GM18508 (cell line): ENCODE results near the gene RAB22A.
A peak's percentile ranks its signal among the peaks of the same experiment; 100 is the strongest.

Experiments
- ATAC-seq: cut with Tn5 transposase; IDR thresholded peaks from one replicate; pipeline ENCODE4 v1.9.1; 2021; ENCODE audit warnings: moderate number of reproducible peaks; ENCODE audit not compliant: insufficient read depth, unreplicated experiment

Gene RAB22A

GRCh38 chr20:58297394-58297793, 12.1 kb upstream of the RAB22A start:
- ATAC-seq: no peak

- no peak for ATAC-seq
These were observed 9.2 kb upstream of the RAB22A start for GRCh38 chr20:58300321-58300720.

- no peak for ATAC-seq
These were observed 6.0 kb upstream of the RAB22A start for GRCh38 chr20:58303547-58303946.

- no peak for ATAC-seq
These were observed 4.5 kb upstream of the RAB22A start for GRCh38 chr20:58305061-58305460.

- ATAC-seq: peak; percentile 41
These were observed 2.9 kb upstream of the RAB22A start for GRCh38 chr20:58306421-58307261.

GRCh38 chr20:58307270-58307669, 2.2 kb upstream of the RAB22A start:
- ATAC-seq: no peak

GRCh38 chr20:58308290-58308679, 1.2 kb upstream of the RAB22A start:
- ATAC-seq: no peak

GRCh38 chr20:58308680-58309527, 611 bp upstream of the RAB22A start:
- ATAC-seq: no peak

- no peak for ATAC-seq
These were observed 822 bp downstream of the RAB22A start for GRCh38 chr20:58310291-58310782.

- no peak for ATAC-seq
These were observed 3.3 kb downstream of the RAB22A start for GRCh38 chr20:58312836-58313235.

- ATAC-seq: no peak
These were observed 3.9 kb downstream of the RAB22A start for GRCh38 chr20:58313396-58313795.

GRCh38 chr20:58321205-58321604, 11.7 kb downstream of the RAB22A start:
- ATAC-seq: no peak

GRCh38 chr20:58322083-58322482, 12.6 kb downstream of the RAB22A start:
- no peak for ATAC-seq

- ATAC-seq: no peak
These were observed 16.4 kb downstream of the RAB22A start for GRCh38 chr20:58325912-58326311.

GRCh38 chr20:58327211-58327610, 17.7 kb downstream of the RAB22A start:
- ATAC-seq: no peak

- ATAC-seq: no peak
These were observed 19.3 kb downstream of the RAB22A start for GRCh38 chr20:58328836-58329235.

- no peak for ATAC-seq
These were observed 20.2 kb downstream of the RAB22A start for GRCh38 chr20:58329711-58330110.

GRCh38 chr20:58330249-58330648, 20.7 kb downstream of the RAB22A start:
- ATAC-seq: no peak

GRCh38 chr20:58330687-58331086, 21.2 kb downstream of the RAB22A start:
- ATAC-seq: no peak

GRCh38 chr20:58331961-58332551, 22.5 kb downstream of the RAB22A start:
- no peak for ATAC-seq

GRCh38 chr20:58339741-58340140, 30.2 kb downstream of the RAB22A start:
- ATAC-seq: no peak
